GM23338 (cell line): ENCODE data around the gene OR4P4.

Experiments used
- EZH2 ChIP-seq: fragments of 200-600 bp; sonication (generic); IDR thresholded peaks from one replicate; pipeline ENCODE4 v1.8.0; 2017; ENCODE audit warnings: antibody characterized with exemption, mild to moderate bottlenecking, low read depth; ENCODE audit not compliant: unreplicated experiment
- EZH2phosphoT487 ChIP-seq: fragments of 200-600 bp; sonication (generic); IDR thresholded peaks from one replicate; pipeline ENCODE4 v1.8.1; 2018; ENCODE audit warnings: antibody characterized with exemption; ENCODE audit not compliant: unreplicated experiment
- POLR2AphosphoS5 ChIP-seq: IDR thresholded peaks from 2 replicates; pipeline ENCODE4 v1.6.1; 2016; ENCODE audit warnings: antibody characterized with exemption, low read depth
- ZNF331 ChIP-seq: fragments of 250-450 bp; sonication (Bioruptor Pico); IDR thresholded peaks from 2 replicates; pipeline ENCODE4 v1.5.0; 2020; ENCODE audit warnings: low read depth, mild to moderate bottlenecking, moderate library complexity
- TF ChIP-seq, protein P1 (sequence below), 2 experiments: fragments of 200-600 bp in 1 of 2; sonication (generic) in 1 of 2; conservative IDR thresholded peaks; 2 replicates each; pipeline versions ENCODE4 v1.5.1 to v1.6.1; 2016 to 2017; ENCODE audit warnings: antibody characterized with exemption in 2 of 2, low read depth in 2 of 2, mild to moderate bottlenecking in 2 of 2, moderate library complexity in 1 of 2
- TF ChIP-seq, protein P2 (sequence below): IDR thresholded peaks from 2 replicates; pipeline ENCODE4 v1.6.1; 2016; ENCODE audit warnings: antibody characterized with exemption

DNA sequence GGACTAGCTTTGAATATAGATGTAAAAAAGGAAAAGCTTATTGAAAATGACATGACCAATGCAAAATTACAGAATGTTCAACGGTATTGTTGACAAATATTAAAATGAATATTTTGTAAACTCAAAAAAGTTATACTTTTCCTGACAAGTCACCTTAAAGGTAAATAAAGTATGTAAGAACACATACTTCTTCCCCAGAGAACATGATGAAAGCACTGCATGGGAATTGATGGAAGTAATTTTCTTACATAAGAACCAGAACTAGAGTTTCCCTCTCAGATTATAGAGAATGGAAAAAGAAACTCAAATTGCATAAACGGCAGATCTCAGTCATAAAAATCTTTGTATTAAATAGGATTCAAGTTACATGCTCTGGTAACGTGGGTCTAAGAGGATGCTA, at the start of gene OR4P4:
- no peak for TF ChIP-seq EZH2phosphoT487
- TF ChIP-seq, protein P1, sequence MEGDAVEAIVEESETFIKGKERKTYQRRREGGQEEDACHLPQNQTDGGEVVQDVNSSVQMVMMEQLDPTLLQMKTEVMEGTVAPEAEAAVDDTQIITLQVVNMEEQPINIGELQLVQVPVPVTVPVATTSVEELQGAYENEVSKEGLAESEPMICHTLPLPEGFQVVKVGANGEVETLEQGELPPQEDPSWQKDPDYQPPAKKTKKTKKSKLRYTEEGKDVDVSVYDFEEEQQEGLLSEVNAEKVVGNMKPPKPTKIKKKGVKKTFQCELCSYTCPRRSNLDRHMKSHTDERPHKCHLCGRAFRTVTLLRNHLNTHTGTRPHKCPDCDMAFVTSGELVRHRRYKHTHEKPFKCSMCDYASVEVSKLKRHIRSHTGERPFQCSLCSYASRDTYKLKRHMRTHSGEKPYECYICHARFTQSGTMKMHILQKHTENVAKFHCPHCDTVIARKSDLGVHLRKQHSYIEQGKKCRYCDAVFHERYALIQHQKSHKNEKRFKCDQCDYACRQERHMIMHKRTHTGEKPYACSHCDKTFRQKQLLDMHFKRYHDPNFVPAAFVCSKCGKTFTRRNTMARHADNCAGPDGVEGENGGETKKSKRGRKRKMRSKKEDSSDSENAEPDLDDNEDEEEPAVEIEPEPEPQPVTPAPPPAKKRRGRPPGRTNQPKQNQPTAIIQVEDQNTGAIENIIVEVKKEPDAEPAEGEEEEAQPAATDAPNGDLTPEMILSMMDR (conservative IDR thresholded peaks at IDR 0.05; ENCODE audit: low read depth in 2 of 2) = no peak
- TF ChIP-seq EZH2 = no peak
- no peak for TF ChIP-seq POLR2AphosphoS5
- no peak for TF ChIP-seq ZNF331
- TF ChIP-seq, protein P2, sequence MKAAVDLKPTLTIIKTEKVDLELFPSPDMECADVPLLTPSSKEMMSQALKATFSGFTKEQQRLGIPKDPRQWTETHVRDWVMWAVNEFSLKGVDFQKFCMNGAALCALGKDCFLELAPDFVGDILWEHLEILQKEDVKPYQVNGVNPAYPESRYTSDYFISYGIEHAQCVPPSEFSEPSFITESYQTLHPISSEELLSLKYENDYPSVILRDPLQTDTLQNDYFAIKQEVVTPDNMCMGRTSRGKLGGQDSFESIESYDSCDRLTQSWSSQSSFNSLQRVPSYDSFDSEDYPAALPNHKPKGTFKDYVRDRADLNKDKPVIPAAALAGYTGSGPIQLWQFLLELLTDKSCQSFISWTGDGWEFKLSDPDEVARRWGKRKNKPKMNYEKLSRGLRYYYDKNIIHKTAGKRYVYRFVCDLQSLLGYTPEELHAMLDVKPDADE = no peak
